Measurements from ENCODE around the gene PRKCE. TPM values are rescaled to one million over a fixed set of nuclear protein-coding genes. Genes with fewer than 3 reads are reported as not detected.

The PRKCE gene
- total and polyA plus RNA-seq, 2 donors (not counting 3 experiments of a cell fraction or from before 2014, with no cell fraction given), result 27.9 to 33.9 TPM

DNA sequence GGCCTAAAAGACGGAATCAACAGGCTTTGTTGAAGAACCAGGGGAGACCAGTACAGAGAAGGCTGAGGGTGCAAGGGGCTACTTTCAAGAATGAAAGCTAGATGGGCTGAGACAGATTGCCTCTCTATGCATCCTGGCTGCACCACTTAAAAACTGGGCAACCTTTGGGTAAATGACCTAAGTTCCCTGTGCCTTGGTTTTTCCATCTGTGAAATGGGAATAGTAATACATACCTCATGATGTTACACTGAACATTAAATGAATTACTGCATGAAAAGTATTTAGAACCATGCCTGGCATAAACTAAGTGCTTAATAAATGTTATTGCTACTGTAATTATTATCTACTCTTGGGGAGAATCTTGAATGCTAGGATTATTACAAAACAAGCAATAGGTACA is 106.5 kb downstream of the PRKCE start:
- no peak overlapping the region for H3K27ac ChIP-seq (ENCODE audit: insufficient read depth, low read depth, low read length)
- no peak for TF ChIP-seq GATA2 (IDR thresholded peaks at IDR 0.05; ENCODE audit: insufficient read depth, insufficient read length, low read depth, low read length)
- no peak for TF ChIP-seq POLR2A (IDR thresholded peaks at IDR 0.05; ENCODE audit: low read depth, low read length)
- no peak for TF ChIP-seq POLR2AphosphoS5 (IDR thresholded peaks at IDR 0.05; ENCODE audit: insufficient read depth, low read depth, low read length)
- no peak for TF ChIP-seq CTCF (IDR thresholded peaks at IDR 0.05; ENCODE audit: extremely low read depth in 1 of 2, insufficient read depth in 1 of 2, low read depth in 1 of 2, low read length in 2 of 2)
- TF ChIP-seq JUN (IDR thresholded peaks at IDR 0.05; ENCODE audit: borderline replicate concordance, insufficient read depth, insufficient read length, low read depth), result no peak
- TF ChIP-seq EZH2 (IDR thresholded peaks at IDR 0.05; ENCODE audit: borderline replicate concordance, low read depth, low read length, severe bottlenecking), result no peak
- no peak for TF ChIP-seq MYC (IDR thresholded peaks at IDR 0.05; ENCODE audit: low read depth, low read length)
- TF ChIP-seq FOS (IDR thresholded peaks at IDR 0.05; ENCODE audit: borderline replicate concordance, insufficient read depth, low read length), result no peak
- TF ChIP-seq MAX (IDR thresholded peaks at IDR 0.05; ENCODE audit: insufficient read depth, insufficient read length), result no peak
- DNase-seq (ENCODE audit: low read depth, low spot score), result no peak
- peaks cover 2% of the 10 kb centered on the region for H4K20me1 ChIP-seq (replicated peaks; ENCODE audit: control insufficient read depth, extremely low read depth, insufficient read depth, low read length)
- FAIRE-seq, result no peak
- no TSS peak for BruUV-seq (replicated peaks)
- H3K79me2 ChIP-seq (ENCODE audit: control insufficient read depth, insufficient read depth, low read length), result no peaks in the 10 kb centered on the region
- H3K9ac ChIP-seq (replicated peaks; ENCODE audit: extremely low read depth, insufficient read depth, low read length), result no peak overlapping the region
- dilution Hi-C loops (cut with MboI; ENCODE audit: extremely low pct_ligation_motif_present, low sequenced_read_pairs), result no loop called here
- H3K36me3 ChIP-seq (ENCODE audit: control insufficient read depth in 2 of 2, extremely low read depth in 1 of 2, insufficient read depth in 2 of 2, low read length in 2 of 2), result no peaks in the 10 kb centered on the region
- no peaks in the 10 kb centered on the region for H3K27me3 ChIP-seq (ENCODE audit: control insufficient read depth in 2 of 2, insufficient read depth in 2 of 2, low read length in 2 of 2)
- CTCF ChIA-PET, result interaction anchor here (1.1 kb wide), 1 partner anchor 73 kb away, joined by 4 read pairs; no protein-coding TSS in a partner anchor
- no peak overlapping the region for H3K4me2 ChIP-seq (ENCODE audit: insufficient read depth, low read length)
- H2AFZ ChIP-seq (ENCODE audit: low read depth, low read length), result no peak overlapping the region
- H3K9me1 ChIP-seq (replicated peaks; ENCODE audit: control insufficient read depth, extremely low read depth, insufficient read depth, low read length), result no peaks in the 10 kb centered on the region
- H3K4me1 ChIP-seq (ENCODE audit: control insufficient read depth, extremely low read depth, insufficient read depth, low read length), result no peaks in the 10 kb centered on the region
- intact Hi-C loops (cut with micrococcal nuclease), result no loop called here
- no peak overlapping the region for H3K4me3 ChIP-seq (replicated peaks in 1 of 3; ENCODE audit: insufficient read depth in 1 of 3, low read depth in 1 of 3, low read length in 3 of 3)
- no peaks in the 10 kb centered on the region for H3K9me3 ChIP-seq (replicated peaks; ENCODE audit: control insufficient read depth, insufficient read depth, low read length)
- POLR2A ChIA-PET, result no interaction called here
